GM18498 (cell line): ENCODE results near the gene DNPH1.

Experiments used
- ATAC-seq: cut with Tn5 transposase; IDR thresholded peaks from one replicate; pipeline ENCODE4 v1.9.1; 2021; ENCODE audit warnings: mild to moderate bottlenecking, moderate library complexity; ENCODE audit not compliant: unreplicated experiment

DNPH1 gene

GRCh38 chr6:43185391-43185985 lies 43.8 kb downstream of the DNPH1 start:
- no peak for ATAC-seq

DNA sequence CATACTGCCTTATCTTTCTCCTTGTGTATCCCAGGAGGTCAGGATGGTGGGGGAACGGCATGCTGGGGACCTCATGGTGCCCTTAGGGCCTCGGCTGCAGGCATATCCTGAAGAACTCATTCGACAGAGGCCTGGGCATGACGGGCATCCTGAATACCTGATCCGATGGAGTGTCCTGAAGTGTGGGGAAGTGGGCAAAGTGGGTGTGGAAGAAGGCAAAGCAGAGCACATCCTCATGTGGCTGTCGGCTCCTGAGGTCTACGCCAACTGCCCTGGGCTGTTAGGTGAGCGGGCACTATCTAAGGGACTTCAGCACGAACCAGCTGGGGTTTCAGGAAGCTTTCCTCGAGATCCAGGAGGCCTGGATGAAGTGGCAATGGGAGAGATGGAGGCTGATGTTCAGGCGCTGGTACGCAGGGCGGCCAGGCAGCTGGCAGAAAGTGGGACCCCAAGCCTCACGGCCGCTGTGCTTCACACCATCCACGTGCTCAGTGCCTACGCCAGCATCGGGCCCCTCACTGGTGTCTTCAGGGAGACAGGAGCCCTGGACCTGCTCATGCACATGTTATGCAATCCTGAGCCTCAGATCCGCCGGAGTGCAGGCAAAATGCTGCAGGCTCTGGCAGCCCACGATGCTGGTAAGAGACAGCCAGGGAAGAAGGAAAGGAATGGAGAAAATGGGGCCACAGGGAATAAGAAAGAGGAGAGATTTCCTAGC lies 44.9 kb downstream of the DNPH1 start:
- no peak for ATAC-seq

DNA sequence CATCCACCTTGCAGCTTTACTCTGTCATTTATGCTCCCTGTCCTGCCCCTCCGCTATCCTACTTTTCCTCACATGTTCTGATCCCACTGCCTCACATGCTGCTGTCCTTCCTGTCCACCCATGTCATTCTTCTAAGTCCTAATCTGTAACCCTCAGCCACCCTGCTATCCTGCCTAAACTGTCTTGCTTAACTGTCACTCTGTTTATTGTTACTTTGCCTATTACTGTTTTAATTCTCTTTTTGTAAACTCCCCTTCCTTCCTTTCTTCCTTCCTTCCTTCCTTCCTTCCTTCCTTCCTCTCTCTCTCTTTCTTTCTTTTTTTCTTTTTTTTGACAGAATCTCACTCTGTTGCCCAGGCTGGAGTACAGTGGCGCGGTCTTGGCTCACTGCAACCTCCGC lies 45.8 kb downstream of the DNPH1 start:
- ATAC-seq = no peak

DNA sequence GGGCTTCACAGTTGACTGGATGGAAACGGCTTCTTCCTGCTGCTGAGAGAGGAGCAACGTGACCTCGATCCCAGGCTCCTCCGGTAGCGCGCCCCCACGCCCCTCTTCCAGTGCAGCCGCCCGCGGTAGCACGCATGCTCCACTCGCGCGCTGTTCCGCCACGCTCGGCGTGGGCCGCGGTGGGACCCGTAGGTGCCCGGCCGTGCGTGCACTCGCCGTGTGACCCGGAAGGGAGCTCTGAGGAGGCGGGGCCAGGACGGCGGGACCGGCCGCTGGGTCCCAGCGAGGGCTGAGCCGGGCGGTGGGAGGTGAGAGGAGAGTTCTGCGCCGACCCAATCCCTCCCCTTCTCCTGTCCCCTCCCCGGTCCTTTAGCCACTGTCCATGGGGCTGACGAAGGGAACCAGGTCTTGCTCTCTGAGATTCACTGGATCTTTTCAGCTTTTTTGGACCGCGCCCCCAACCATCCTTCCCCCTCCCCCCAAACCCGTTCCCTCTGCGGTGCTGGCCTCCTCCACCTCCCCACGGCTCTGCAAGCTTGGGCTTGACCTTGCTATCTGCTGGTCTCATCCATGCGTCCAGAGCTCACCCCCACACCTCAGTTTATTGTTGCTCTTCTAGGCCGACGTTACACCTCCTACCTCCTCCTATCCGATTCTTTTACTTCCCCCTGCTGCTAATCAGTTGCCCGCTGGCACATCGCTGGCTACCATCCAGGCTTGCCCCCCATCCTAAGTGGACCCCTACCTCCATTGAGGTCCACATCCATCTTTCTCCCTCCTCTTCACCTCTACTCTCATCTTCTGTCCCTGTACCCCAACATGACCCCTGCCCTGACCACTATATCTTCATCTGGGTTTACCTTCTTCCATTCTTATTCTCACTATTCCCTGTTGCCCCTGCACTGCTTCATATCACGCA lies 47.1 kb downstream of the DNPH1 start, which contains the start of gene CUL9:
TSS of gene CUL9 (plus strand) at position 255 of the 919 bp plus-strand sequence. CDS start 2,115 bp downstream, outside the sequence.
- peak; percentile 95 for ATAC-seq

DNA sequence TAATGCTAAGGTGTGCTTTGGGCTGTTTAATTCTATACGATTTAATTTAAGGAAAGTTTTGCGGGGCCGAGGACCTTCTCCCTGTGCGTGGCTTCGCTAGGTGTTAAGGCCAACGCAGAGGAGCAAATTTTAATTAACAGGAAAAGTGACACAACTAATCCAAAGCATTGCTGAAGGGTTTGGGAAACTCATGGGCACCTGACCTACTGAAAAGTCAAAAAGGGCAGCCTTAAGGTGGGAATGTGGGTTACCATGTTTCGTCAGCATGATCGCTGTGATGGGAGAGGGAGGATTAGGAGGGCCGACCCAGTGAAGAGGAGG lies 47.7 kb downstream of the DNPH1 start:
- ATAC-seq = no peak

DNA sequence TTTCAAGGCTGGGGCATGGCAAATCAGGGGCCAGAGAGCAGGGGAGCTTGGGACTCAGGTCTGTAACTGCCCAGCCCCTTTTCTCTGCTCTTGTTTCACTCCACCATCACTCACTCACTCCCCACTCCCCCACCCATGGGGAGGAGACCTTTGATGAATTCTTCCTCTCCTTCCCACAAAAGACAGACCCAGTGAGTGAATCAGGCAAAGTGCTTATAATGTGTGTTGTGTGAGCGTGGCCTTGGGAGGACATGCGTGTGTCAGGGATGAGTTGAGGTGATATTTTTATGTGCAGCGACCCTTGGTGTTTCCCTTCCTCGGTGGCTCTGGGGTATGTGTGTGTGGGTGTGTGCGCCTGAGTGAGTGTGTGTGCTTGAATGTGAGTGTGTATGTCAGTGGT lies 48.3 kb downstream of the DNPH1 start:
- ATAC-seq = no peak

GRCh38 chr6:43180058-43180457 lies 49.2 kb downstream of the DNPH1 start:
- ATAC-seq = no peak

GRCh38 chr6:43178951-43179830 lies 50.1 kb downstream of the DNPH1 start:
- no peak for ATAC-seq

DNA sequence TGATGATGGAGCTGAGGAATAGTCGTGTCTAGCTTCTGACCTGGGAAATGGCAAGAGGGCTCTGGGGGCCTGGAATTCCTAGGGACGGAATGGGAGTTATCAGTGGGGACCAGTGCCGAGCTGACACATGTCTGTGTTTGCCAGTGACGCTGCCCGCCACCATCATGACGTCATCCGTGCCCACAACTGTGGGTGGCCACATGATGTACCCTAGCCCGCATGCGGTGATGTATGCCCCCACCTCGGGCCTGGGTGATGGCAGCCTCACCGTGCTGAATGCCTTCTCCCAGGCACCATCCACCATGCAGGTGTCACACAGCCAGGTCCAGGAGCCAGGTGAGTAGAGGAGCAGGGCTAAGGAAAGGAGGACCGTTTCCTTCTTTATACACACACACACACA lies 51.1 kb downstream of the DNPH1 start:
- no peak for ATAC-seq

GRCh38 chr6:43176423-43176786 lies 52.9 kb downstream of the DNPH1 start:
- no peak for ATAC-seq

DNA sequence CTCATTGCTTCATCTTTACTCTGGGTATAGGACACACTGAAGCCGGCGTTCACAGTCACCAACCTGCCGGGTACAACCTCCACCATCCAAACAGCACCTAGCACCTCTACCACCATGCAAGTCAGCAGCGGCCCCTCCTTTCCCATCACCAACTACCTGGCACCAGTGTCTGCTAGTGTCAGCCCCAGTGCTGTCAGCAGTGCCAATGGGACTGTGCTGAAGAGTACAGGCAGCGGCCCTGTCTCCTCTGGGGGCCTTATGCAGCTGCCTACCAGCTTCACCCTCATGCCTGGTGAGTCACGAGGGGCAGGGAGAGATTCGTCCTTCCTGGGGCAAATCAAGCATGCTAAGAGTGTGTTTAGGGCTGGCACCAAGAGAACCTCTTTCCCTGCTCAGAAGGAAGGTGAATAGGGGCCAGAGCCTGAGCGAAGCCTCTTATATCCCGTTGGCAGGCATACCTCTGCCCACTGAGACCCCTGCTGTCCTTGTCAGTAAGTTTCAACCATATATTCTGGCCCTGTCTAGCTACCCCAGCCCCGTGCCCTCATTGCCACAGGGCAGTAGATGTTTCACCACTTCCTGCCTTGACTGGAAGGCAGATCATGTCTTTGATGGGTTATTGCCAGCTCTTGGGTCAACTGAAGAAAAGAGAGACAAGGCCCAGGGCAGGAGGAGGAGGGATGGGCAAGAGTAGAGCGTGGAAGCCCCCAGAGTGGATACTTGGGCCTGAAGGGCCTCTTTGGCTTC lies 53.4 kb downstream of the DNPH1 start:
- no peak for ATAC-seq
